Measurements from ENCODE around the gene LPCAT3. TPM values are rescaled to one million over a fixed set of nuclear protein-coding genes. Genes with fewer than 3 reads are reported as not detected.
A peak's percentile ranks its signal among the peaks of the same experiment; 100 is the strongest.

Gene LPCAT3
- total RNA-seq, 4 donors from 2014 or later = 27.5 to 46.3 (median 32.7) TPM

- WGBS, 2 donors = 60 to 74% methylated on average over 1 to 13 of the region's 22 CpGs
- Histone ChIP-seq H3K36me3 (peaks cover 0 to 23% (median 0%) of the 10 kb centered on the region in 3 donors), H3K4me1 (peaks cover 6 to 66% (median 14%) of the 10 kb centered on the region in 3 donors), H3K27ac (peak overlapping the region; percentile 61 to 88 (median 76)), H3K27me3 (no peaks in the 10 kb centered on the region), H3K4me3 (peak overlapping the region; percentile 19 to 61 (median 42)), H3K9me3 (no peaks in the 10 kb centered on the region)
- TF ChIP-seq CTCF (IDR thresholded peaks at IDR 0.05) (no peak), POLR2A (IDR thresholded peaks at IDR 0.05) (no peak)
- intact Hi-C loops (cut with DNase I) = no loop called here
- DNase-seq = no peak
Observed at GRCh38 chr12:6952121-6952862, 66.0 kb downstream of the LPCAT3 start.

- H3K4me1 ChIP-seq = peaks cover 6 to 66% (median 15%) of the 10 kb centered on the region in 3 donors
- no peaks in the 10 kb centered on the region for H3K27me3 ChIP-seq
- peaks cover 0 to 19% (median 0%) of the 10 kb centered on the region in 3 donors for H3K36me3 ChIP-seq
- intact Hi-C loops (cut with DNase I) = no loop called here
- peak overlapping the region; percentile 61 to 88 (median 76) for H3K27ac ChIP-seq
- H3K9me3 ChIP-seq = no peaks in the 10 kb centered on the region
- no peak for TF ChIP-seq CTCF (IDR thresholded peaks at IDR 0.05)
- no peak for TF ChIP-seq POLR2A (IDR thresholded peaks at IDR 0.05)
- peak overlapping the region; percentile 19 to 61 (median 42) for H3K4me3 ChIP-seq
- DNase-seq = no peak
- 76 to 80% methylated on average over 12 to 13 of the region's 20 CpGs for WGBS, 2 donors
Observed at GRCh38 chr12:6951551-6952120, 66.6 kb downstream of the LPCAT3 start.

- Histone ChIP-seq H3K27ac (peak within 1 kb of the TSS; percentile 61 to 88 (median 76)), H3K4me3 (peak within 1 kb of the TSS; percentile 19 to 61 (median 42)), H3K36me3 (peaks cover 0 to 19% (median 0%) of the 10 kb centered on the region in 3 donors), H3K4me1 (peaks cover 9 to 66% (median 19%) of the 10 kb centered on the region in 3 donors), H3K9me3 (no peaks in the 10 kb centered on the region), H3K27me3 (no peaks in the 10 kb centered on the region)
- TF ChIP-seq POLR2A (IDR thresholded peaks at IDR 0.05) (peak in 2 of 4 donors; percentile 47 to 50), CTCF (IDR thresholded peaks at IDR 0.05) (no peak)
- intact Hi-C loops (cut with DNase I) = no loop called here
- no peak for DNase-seq
- WGBS, 2 donors = 79 to 81% methylated on average over 9 to 10 of the region's 25 CpGs
Observed at GRCh38 chr12:6950811-6951540, 67.3 kb downstream of the LPCAT3 start, which contains the start of gene PTPN6. Gene PTPN6 (plus strand): TSS chr12:6951356. CDS start chr12:6951513, 157 bp downstream.

GRCh38 chr12:6950401-6950801 lies 67.9 kb downstream of the LPCAT3 start:
- 40% methylated on average over 1 of the region's 1 CpG; no CpG with 5 or more reads in 1 of the 2 donors for WGBS, 2 donors

More at GRCh38 chr12:6950401-6950801, 67.9 kb downstream of the LPCAT3 start:
- Histone ChIP-seq H3K27ac (peak overlapping the region; percentile 34 to 88 (median 76)), H3K27me3 (no peaks in the 10 kb centered on the region), H3K9me3 (no peaks in the 10 kb centered on the region), H3K4me3 (peak overlapping the region in 1 of 4 donors; percentile 61), H3K36me3 (peaks cover 0 to 19% (median 0%) of the 10 kb centered on the region in 3 donors), H3K4me1 (peaks cover 15 to 66% (median 24%) of the 10 kb centered on the region in 3 donors)
- peak in 3 of 6 experiments; percentile 6 to 20 (median 14) for TF ChIP-seq CTCF (IDR thresholded peaks at IDR 0.05)
- TF ChIP-seq POLR2A (IDR thresholded peaks at IDR 0.05) = no peak
- intact Hi-C loops (cut with DNase I) = no loop called here
- DNase-seq = no peak
